ENCODE measurements around the gene DUSP23.

- no peak for TF ChIP-seq POLR2A (IDR thresholded peaks at IDR 0.05)
- no peak for TF ChIP-seq CTCF (IDR thresholded peaks at IDR 0.05)
Measured at GRCh38 chr1:159802111-159802510, 21.3 kb downstream of the DUSP23 start, which contains the start of gene FCRL6.

All from thyroid gland (tissue), 4 donors.